ENCODE results near the gene RASSF3.

DNA sequence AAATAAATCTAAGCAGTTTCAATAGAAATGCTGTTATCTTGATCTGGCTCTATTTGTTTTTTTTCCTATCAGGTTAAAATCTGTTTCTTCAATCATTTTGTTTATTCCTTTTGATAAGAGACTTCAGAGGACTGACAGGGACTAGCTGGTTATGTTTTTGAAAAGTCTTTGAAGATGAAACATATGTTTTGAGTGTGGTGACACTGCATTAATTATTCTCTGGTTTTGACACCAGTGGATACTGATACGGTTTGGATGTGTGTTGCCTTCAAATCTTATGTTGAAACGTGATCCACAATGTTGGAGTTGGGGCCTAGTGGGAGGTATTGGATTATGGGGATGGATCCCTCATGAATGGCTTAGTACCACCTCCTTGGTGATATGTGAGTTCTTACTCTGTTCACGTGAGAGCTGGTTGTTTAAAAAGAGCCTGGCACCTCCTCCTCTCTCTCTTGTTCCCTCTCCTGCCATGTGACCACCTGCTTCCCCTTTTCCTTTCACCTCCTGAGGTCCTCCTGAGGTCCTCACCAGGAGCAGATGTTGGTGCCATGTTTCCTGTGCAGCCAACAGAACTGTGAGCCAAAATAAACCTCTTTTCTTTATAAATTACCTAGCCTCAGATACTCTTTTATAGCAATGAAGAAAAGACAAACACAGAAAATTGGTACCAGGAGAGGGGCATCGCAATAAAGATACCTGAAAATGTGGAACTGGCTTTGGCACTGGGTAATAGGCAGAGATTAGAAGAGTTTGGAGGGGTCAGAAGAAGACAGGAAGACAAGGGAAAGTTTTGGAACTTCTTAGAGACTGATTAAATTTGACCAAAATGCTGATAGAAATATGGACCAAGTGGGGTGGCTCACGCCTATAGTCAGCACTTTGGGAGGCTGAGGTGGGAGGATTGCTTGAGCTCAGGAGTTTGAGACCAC is 23.0 kb downstream of the RASSF3 start:
- TF ChIP-seq, protein P1, sequence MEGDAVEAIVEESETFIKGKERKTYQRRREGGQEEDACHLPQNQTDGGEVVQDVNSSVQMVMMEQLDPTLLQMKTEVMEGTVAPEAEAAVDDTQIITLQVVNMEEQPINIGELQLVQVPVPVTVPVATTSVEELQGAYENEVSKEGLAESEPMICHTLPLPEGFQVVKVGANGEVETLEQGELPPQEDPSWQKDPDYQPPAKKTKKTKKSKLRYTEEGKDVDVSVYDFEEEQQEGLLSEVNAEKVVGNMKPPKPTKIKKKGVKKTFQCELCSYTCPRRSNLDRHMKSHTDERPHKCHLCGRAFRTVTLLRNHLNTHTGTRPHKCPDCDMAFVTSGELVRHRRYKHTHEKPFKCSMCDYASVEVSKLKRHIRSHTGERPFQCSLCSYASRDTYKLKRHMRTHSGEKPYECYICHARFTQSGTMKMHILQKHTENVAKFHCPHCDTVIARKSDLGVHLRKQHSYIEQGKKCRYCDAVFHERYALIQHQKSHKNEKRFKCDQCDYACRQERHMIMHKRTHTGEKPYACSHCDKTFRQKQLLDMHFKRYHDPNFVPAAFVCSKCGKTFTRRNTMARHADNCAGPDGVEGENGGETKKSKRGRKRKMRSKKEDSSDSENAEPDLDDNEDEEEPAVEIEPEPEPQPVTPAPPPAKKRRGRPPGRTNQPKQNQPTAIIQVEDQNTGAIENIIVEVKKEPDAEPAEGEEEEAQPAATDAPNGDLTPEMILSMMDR (conservative IDR thresholded peaks at IDR 0.05; ENCODE audit: low read depth, low read length), result no peak
- TF ChIP-seq EZH2 (IDR thresholded peaks at IDR 0.05; ENCODE audit: low read length, unreplicated experiment) (no peak), EZH2phosphoT487 (IDR thresholded peaks at IDR 0.05; ENCODE audit: borderline replicate concordance, low read length) (no peak)
